SKM-1 (cell line): ENCODE data around the gene IRS1.
"Not testable (repeated sequence)": the region's sequence is repeated elsewhere in the genome, so short reads cannot be mapped to it uniquely, and the experiment has no call there.

ENCODE experiments used
- DNase-seq: peaks from one replicate; lab custom pipeline; 2025; ENCODE audit not compliant: unreplicated experiment; lab: John Stamatoyannopoulos, UW

Gene IRS1, protein sequence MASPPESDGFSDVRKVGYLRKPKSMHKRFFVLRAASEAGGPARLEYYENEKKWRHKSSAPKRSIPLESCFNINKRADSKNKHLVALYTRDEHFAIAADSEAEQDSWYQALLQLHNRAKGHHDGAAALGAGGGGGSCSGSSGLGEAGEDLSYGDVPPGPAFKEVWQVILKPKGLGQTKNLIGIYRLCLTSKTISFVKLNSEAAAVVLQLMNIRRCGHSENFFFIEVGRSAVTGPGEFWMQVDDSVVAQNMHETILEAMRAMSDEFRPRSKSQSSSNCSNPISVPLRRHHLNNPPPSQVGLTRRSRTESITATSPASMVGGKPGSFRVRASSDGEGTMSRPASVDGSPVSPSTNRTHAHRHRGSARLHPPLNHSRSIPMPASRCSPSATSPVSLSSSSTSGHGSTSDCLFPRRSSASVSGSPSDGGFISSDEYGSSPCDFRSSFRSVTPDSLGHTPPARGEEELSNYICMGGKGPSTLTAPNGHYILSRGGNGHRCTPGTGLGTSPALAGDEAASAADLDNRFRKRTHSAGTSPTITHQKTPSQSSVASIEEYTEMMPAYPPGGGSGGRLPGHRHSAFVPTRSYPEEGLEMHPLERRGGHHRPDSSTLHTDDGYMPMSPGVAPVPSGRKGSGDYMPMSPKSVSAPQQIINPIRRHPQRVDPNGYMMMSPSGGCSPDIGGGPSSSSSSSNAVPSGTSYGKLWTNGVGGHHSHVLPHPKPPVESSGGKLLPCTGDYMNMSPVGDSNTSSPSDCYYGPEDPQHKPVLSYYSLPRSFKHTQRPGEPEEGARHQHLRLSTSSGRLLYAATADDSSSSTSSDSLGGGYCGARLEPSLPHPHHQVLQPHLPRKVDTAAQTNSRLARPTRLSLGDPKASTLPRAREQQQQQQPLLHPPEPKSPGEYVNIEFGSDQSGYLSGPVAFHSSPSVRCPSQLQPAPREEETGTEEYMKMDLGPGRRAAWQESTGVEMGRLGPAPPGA (N-terminal part only)

DNA sequence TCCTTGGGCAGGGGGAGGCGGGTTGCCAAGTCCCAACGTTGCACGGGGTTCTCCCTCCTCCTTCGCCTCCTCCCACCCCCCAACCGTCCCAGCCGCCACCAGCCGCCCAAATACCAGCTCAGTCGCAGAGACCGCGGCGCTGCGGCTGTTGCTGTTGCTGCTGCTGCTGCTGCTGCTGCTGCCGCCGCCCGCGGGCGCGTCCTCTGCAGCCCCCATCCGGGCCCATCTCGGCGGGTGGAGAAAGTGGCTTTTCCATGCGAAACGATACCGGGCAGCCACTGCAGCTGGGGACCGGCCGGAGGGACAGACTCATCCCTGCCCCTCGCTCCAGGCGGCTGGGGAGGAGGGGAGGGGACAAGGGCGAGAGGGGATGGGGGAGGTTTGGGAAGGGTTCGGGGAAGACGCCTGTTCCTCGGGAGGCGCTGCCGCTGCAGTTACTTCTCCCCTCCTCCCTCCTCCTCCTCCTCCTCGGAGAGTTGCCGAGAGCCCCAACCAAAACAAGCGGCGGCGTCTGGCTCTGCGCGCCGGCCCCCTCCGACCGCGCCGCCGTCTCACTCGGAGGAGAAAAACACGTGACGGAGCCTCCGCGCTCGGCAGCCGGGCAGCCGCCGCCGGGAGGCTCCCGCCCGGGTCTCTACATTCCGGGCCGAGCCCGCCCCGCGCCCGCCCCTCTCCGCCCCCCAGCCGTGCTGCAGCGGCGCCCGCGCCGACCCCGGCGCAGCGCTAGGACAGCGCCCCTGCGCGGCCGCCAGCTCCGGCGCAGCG, at the start of gene IRS1:
TSS of gene IRS1 (minus strand) at position 610 of the 765 bp plus-strand sequence. CDS start 1,082 bp downstream, outside the sequence.
- peak; percentile 18 for DNase-seq

DNA sequence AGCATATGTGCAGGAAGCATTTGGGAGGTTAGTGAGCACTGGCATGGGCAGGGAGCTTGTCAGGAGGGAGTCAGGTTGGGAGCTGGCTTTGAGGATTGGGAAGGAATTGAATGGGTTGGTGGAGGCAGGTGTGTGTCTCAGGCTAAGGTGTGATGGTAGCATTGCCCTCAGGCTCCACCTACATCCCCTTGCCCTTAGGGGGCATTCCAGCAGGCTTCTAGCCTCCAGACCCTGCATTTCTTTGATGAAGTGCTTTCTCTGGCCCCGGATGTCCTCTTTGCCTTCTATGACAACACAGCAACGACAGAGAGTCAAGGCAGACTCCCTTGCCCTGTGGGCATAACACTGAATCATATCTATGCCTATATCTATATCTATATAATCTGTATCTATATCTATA, 49.7 kb upstream of the IRS1 start:
- no peak for DNase-seq

DNA sequence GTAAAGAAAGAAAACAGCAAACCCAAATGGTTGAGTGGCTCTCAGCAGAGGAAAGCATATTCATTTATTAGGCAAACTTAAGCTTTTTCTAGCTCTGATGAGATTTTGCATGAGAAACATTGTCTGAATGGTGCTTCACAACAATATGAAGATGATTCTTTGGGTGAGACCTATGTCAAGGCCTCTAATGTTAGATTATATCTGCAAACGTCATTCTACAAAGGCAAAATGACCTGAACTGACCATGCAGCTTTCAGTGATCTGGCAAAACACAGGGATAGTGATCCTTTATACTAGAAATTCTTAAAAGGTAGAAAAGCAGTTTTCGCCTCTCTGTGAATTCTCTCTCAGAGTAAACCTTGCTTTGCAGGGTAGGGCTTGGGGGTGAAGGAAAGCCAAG, 47.9 kb upstream of the IRS1 start:
- DNase-seq: no peak

DNA sequence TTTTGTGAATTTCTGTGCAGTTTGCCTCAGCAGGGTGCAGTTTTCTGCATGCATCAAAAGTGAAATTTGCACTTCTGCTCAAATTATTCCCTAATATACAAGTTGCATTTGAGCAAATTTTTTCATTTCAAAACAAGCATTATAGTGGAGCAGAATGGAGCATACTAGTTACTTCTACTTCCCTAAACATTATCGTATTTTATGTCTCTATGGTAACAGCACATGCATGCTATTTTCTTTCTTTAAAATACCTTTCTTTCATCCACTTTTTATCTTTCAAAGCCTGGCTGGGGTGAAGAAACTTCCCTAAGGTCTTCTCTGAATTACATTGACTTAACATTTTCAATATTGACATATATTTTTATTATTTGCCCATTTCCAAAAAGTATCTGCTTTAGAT, 47.5 kb upstream of the IRS1 start:
- no peak for DNase-seq

DNA sequence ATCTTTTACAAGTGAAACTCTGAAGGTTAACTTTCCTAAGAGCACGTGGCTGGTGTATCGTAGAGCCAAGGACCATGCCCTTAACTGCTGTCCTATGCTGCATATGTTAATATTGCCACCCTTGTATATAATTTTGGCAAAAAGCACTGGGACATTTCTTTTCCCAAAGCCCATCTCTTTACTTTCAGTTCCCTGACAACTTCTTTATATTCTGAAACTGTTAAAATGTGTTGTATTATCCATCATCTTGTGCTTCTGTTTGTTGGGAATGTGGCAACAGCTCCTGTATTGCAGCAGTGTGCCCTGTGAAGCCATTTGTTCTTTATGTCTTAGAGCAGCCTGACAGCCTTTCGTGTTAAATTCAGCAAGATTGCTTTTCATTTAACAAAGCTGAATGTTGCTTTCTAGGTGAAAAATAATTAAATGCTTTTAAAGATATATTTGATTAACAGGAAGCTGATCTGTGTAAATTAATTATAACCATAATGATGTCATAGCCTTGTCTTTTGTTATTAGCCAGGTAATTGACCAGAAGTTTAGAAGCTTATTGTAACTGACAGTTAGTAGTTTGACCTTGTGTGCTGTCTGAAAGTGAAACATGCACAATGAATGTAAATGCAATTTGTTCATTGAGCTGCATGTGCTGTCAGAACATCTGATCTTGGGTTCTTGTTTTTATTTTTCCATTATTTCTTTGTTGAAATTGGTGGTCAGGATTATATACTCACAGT, 45.9 kb upstream of the IRS1 start:
- no peak for DNase-seq

DNA sequence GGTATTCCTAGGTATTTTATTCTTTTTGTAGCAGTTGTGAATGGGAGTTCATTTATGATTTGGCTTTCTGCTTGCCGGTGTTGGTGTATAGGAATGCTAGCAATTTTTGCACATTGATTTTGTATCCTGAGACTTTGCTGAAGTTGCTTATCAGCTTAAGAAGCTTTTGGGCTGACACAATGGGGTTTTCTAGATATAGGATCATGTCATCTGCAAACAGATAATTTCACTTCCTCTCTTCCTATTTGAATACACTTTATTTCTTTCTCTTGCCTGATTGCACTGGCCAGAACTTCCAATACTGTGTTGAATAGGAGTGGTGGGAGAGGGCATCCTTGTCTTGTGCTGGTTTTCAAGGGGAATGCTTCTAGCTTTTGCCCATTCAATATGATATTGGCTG, 43.4 kb upstream of the IRS1 start:
- not testable (repeated sequence) for DNase-seq

DNA sequence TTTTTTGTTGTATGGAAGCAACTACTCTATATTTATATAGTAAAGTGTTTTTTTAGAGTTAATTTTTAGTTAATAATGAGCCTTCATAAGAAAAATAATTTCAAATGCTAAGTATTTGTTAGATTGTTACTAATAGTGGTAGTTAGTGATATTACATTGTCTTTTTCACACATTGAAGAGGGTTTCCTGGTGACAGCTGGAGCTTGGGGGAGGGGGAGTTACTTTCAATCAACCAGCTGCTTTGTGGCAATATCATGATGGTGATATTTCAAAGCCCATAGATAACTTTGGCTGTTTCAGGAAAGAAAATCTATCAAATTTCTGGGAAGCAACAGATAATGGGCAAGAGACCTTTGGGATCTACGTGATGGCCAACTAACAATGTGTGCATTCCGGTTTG, 40.3 kb upstream of the IRS1 start:
- DNase-seq: no peak

DNA sequence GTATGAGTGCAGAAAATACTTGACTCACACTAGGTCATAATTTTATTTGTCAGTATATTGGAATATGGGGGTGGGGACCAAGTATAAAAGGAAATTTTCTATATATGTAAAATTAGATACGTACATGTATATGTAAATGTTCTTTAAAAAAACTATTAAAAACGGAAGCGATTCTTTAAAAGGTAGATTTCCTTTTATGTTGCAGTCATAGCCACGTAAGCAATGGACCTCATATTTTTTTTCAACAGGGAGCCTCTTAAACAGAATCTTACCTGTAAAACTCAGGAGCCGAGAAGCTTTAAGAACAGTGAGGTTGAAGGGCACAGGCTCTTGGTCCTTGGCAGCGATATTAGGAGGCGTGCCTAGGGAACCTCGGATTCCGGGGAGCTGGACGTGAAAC, 39.5 kb upstream of the IRS1 start:
- DNase-seq: no peak

DNA sequence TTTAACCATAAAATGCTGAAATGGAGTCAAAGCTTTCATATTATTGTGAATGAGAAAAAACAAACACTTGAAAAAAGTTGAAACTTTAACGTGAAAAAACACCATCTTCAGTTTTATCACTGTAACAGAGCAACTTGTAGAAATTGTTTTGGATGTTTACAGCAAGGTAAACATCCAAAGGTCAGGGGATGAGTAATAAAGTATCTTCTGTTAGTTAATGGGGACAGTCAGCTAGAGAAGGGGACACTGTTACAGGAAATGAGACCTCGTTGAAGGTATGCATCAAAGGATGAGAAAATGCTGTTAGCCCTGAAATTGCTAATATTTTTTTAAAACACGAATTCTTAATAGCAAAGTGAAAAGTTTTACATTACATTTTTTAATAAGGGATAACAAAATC, 39.1 kb upstream of the IRS1 start:
- no peak for DNase-seq

DNA sequence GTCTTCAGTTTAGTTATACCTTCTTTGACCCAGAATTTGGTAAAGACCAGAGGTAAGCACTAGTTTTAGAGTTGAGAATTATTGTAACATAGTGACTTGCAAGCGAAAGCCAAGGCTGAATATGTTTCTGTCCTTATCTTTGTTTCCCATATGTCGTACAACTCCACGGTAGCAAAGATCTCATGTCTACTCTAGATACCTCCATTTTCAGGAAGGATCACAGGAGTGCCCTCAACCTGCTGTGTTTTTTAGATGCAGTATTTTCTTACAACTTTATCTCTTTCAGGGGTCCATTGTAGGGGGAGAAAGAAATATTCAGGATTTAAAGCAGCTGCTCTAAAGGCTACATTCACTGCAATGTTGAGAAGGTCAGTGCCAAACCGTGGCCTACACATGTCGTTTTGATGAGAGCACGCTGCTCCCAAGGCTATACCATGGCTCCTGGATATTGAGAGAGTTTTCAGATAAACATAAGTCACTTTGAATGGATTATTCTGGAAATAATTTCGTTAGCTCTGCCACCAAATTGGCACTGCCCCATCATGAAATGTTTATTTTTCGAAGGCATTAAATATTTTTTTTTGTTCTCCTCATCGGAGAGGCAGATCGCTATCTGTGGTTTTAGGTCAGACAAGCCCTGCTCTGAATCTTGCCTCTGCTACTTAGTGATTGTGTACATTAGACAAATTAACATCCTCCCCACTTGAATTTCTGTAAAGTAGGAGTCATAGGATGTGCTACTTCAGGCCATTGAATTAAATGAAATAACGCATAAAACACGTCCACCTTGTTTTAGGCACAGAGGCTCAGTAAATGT, 38.4 kb upstream of the IRS1 start:
- DNase-seq: no peak

DNA sequence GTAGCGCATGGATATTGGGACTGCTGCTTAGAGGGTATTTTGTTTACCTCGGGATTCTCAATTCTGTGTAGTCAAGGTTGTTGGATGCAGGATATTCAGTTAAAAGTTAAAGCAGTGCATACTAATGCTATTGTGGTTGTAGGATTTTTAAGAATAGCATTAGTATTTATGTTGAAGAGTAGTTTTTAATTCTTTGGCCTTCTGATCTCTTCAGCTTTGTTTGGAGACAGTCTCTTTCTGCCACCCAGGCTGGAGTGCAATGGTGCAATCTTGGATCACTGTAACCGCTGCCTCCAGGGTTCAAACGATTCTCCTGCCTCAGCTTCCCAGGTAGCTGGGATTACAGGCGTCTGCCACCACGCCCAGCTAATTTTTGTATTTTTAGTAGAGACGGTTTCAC, 37.7 kb upstream of the IRS1 start:
- DNase-seq: no peak

DNA sequence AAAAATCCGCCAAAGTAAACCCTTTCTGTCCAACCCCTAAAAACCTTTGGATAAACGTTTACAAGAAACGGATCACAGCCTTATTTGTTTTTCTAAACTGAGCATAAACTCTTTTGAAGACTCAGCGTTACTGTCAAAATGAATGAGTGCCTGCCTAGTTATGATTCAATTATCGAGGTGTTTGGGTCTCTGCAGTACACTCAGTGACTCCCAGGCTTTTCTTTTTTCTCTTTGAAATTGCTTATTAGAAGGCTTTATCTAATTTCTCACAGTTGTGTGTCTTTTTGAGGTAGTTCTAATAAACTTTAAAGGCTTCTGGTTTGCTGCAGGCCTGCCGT, 36.9 kb upstream of the IRS1 start:
- DNase-seq: no peak

DNA sequence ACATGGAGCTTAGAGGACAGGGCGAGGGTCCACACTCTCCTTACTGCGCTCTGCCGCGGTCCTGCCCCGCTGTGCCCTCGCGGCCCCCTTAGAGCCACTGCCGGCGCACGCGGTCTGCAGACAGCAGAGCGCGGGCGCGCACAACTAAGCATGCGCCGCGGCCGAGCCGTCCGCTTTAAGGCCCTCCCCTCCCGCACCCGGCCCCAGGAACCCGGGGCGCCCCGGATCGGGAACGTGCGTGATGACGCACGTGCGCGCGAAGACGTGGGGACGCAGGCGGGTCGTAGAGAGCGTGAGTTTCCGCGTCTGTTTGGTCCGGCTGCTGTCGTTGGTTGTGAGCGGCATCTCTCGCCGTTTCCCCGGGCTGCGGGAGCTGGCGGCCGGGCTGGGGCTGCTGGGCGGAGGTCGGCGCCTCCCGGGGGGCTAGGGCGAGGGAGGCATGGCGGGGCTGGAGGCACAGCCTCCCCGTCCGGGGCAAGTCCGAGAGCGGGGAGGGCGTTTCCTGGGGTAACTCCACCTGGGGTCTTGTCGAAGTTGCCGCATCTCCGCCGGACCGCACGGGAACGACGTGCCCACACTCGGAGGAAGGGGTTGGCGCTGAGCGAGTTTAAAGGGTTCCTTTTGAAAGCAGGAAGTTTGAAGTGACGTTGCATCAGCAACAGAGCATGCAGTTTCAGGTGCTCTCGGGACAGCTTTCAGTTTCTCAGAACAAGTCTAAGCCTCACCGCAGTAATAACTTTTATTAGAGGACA, 36.4 kb upstream of the IRS1 start, which contains the start of gene RHBDD1:
TSS of gene RHBDD1 (plus strand) at position 259 of the 752 bp plus-strand sequence. CDS start 28,640 bp downstream, outside the sequence.
- DNase-seq: peak; percentile 83

DNA sequence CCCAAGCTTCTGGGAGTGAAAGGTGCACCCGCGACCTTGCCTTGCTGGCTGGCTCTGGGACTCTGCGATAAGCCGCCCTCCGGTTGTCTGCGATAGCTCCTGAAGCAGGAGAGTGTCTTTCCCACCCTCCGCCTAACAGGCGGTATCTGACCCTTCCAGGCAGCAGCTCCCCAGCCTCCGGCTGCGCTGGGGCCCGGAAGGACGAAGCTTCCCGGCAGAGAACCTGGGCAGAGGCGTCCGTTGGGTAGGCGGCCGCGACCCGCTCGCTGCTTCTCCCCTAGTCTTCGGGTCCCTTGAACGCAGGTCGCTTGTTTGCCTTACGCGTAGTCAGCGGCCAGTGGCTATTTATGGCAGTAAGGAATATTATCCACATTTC, 35.8 kb upstream of the IRS1 start:
- no peak for DNase-seq

DNA sequence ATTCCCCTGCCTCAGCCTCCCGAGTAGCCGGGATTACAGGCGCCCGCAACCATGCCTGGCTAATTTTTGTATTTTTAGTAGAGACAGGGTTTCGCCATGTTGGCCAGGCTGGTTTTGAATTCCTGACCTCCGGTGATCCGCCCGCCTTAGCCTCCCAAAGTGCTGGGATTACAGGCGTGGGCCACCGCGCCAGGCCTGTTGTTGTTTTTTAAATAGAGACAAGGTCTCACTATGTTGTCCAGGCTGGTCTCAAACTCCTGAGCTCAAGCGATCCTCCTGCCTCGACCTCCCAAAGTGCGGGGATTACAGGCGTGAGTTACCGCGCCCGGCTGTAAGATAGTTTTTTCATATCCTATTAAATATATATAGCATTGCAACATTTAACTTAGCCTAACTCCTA, 35.3 kb upstream of the IRS1 start:
- not testable (repeated sequence) for DNase-seq

DNA sequence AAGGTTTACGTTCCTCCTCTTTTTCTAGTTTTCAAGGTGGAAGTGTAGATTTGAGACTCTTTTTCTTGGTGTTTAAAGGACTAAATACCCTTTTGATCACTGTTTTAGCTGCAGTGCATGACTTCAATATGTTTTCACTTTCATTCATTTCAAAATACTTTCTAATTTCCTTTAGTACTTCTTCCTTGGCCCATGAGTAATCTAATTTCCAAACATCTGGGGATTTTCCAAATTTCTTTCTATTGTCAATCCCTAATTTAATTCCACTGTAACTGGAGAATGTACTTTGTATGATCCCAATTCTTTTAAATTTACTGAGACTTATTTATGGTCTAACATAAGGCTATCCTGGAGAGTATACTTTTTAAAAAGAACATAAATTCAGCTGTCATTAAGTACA, 32.4 kb upstream of the IRS1 start:
- no peak for DNase-seq

DNA sequence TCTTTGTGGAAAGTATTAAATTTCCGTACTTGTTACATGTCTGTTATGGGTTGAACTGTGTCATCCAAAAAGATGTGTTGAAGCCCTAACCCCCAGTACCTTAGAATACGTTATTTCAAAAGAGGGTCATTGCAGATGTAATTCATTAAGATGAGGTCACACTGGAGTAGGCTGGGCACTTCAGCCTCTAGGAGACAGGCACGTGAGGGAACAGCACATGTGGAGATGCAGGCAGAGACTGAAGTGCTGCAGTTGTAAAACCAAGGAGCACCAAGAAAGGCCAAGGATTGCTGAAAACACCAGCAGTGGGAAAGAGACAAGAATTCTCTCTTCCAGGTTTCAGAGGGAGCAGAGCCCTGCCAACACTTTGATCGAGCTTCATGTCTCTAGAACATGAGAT, 31.6 kb upstream of the IRS1 start:
- no peak for DNase-seq

DNA sequence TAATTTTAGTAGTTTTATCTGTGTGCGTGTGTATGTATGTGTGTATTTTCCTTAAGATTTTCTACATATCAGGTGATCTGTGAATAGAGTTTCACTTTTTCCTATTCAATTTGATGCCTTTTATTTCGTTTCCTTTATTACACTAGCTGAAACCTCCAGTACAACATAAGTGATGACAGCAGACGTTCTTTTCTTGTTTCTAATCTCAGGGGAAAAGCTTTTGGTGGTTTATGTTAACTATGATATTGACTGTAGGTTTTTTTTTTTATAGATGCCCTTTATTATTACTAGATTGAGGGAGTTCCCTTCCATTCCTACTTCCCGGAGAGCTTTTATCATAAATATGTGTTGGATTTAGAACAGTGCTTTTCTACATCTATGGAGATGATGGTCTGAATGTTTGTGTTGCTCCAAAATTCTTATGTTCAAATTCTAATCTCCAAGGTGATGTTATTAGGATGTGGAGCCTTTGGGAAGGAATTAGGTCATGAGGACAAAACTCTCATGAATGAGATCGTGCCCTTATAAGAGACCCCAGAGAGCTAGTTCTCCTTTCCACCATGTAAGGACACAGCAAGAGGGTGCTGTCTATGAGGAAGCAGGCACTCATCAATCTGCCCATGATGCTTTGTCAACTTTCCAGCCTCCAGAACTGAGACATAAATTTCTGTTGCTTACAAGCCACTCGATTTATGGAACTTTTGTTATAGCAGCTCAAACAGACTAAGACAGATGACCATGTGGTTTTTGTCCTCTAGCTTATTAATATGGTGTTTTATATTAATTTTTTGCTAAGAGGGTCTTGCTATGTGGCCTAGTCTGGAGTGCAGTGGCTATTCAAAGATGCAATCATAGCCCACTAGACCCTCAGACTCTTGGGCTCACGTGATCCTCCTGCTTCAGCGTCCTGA, 30.4 kb upstream of the IRS1 start:
- no peak for DNase-seq
